GM23248 (cell line): ENCODE measurements around the gene HBG1.

Source experiments
- EZH2 ChIP-seq: fragments of 200-600 bp; sonication (generic); IDR thresholded peaks from 2 replicates; pipeline ENCODE4 v1.6.1; 2018; ENCODE audit warnings: antibody characterized with exemption, mild to moderate bottlenecking; ENCODE audit not compliant: insufficient read depth, poor library complexity, severe bottlenecking
- EZH2phosphoT487 ChIP-seq: fragments of 200-600 bp; sonication (generic); IDR thresholded peaks from 2 replicates; pipeline ENCODE4 v1.6.1; 2018; ENCODE audit warnings: antibody characterized with exemption, moderate library complexity, mild to moderate bottlenecking, low read depth; ENCODE audit not compliant: insufficient read depth

DNA sequence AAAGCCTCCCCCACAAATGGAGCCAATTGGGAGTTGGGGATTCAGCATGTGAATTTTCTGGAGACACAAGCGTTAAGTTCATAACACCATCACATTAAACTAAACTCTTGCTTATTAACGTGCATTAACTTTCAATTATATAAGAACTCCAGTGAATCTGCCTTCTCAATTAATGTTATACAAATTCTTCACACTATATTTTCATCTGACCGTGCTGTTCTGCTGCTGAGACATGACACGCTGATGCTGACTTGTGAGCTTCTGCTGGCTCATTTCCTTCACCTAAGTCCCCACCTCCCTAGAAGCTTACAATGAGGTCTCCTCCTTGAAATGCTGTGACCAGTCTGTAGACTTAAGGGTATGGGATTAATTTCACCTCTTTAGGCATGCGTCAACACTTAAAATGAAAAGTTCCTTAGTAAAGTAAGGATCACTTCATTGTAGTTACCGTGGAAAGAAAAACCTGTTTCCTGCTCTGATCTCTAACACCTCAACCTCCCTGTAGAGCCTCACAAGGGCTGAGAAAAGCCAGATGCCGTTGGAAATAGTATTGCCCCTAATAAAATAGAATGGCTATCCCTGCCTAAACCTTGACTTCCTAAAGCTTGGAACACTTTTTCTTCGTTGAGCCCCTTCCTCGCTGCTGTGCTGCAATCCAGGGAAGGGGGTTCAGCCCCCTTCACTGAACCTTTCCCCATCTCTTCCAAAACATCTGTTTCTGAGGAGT lies 2.7 kb upstream of the HBG1 start:
- TF ChIP-seq EZH2phosphoT487, result no peak
- TF ChIP-seq EZH2, result no peak
